Left ventricle myocardium inferior (tissue), 1 donor: ENCODE results near the gene MPV17. TPM values are rescaled to one million over a fixed set of nuclear protein-coding genes. Genes with fewer than 3 reads are reported as not detected.

ENCODE experiments used
- DNase-seq: peaks from one replicate; pipeline ENCODE4 v3.0.0-alpha.2; 2020
- H3K27ac ChIP-seq: fragments of 200-600 bp; replicated peaks from 2 replicates; pipeline ENCODE4 v1.8.0; 2021
- H3K27me3 ChIP-seq: fragments of 200-600 bp; 2 replicates; pipeline ENCODE4 v1.8.0; 2021; ENCODE audit warnings: low read depth
- H3K36me3 ChIP-seq: fragments of 200-600 bp; 2 replicates; pipeline ENCODE4 v1.8.0; 2021
- H3K4me1 ChIP-seq: fragments of 200-600 bp; 2 replicates; pipeline ENCODE4 v1.8.0; 2021
- H3K4me3 ChIP-seq: fragments of 200-600 bp; 2 replicates; pipeline ENCODE4 v1.8.0; 2021; ENCODE audit warnings: mild to moderate bottlenecking, moderate library complexity
- H3K9me3 ChIP-seq: fragments of 200-600 bp; replicated peaks from 2 replicates; pipeline ENCODE4 v1.8.0; 2021
- intact Hi-C: fragments of 100-400 bp; cut with micrococcal nuclease; formaldehyde crosslinking; loops from one replicate; pipeline ENCODE4 v1.11.0; 2022
- total RNA-seq: library from RNA; stranded (reverse); fragmentation: NEBNext Ultra II Directional; extraction: Animal tissue kit (Norgen Biotek cat#: 25700); gene quantifications from one replicate; pipeline ENCODE4 v1.2.1, GENCODE V29; 2021
- TF ChIP-seq, protein P1 (sequence below): fragments of 200-600 bp; IDR thresholded peaks from 2 replicates; pipeline ENCODE4 v1.8.0; 2021; ENCODE audit warnings: antibody characterized with exemption, mild to moderate bottlenecking, borderline replicate concordance
- donor health status: DM: no; HTN: yes; CAD: no; lungs with severe emphysema.

Gene MPV17
- total RNA-seq, 1 donor from 2014 or later = 59.2 TPM

DNA sequence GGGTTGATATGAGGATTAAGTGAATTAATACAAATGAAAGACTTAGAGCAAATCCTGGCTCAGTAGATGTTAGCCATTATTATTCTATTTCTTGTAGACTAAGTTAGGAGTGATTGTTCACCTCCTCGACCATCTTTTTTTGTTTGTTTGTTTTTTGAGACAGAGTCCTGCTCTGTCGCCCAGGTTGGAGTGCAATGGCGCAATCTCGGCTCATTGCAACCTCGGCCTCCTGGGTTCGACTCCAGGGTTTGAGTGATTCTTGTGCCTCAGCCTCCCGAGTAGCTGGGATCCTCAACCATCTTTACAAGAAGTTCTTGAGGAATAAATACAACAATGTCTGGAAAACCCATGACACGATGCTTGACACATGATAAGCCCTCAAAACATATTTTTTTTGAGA is 28.0 kb downstream of the MPV17 start:
- Histone ChIP-seq H3K4me1 (peaks cover 92% of the 10 kb centered on the region), H3K27me3 (no peaks in the 10 kb centered on the region), H3K4me3 (no peak overlapping the region), H3K9me3 (no peaks in the 10 kb centered on the region), H3K27ac (no peak overlapping the region), H3K36me3 (peaks cover 14% of the 10 kb centered on the region)
- TF ChIP-seq, protein P1, sequence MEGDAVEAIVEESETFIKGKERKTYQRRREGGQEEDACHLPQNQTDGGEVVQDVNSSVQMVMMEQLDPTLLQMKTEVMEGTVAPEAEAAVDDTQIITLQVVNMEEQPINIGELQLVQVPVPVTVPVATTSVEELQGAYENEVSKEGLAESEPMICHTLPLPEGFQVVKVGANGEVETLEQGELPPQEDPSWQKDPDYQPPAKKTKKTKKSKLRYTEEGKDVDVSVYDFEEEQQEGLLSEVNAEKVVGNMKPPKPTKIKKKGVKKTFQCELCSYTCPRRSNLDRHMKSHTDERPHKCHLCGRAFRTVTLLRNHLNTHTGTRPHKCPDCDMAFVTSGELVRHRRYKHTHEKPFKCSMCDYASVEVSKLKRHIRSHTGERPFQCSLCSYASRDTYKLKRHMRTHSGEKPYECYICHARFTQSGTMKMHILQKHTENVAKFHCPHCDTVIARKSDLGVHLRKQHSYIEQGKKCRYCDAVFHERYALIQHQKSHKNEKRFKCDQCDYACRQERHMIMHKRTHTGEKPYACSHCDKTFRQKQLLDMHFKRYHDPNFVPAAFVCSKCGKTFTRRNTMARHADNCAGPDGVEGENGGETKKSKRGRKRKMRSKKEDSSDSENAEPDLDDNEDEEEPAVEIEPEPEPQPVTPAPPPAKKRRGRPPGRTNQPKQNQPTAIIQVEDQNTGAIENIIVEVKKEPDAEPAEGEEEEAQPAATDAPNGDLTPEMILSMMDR = no peak
- intact Hi-C loops = loop anchor here (10.0 kb wide), 1 partner anchor 200 kb away; no protein-coding TSS in a partner anchor
- no peak for DNase-seq

GRCh38 chr2:27291865-27292264 is 31.0 kb downstream of the MPV17 start:
- no peaks in the 10 kb centered on the region for H3K36me3 ChIP-seq
- peak overlapping the region; percentile 74 for H3K4me3 ChIP-seq
- peaks cover 6% of the 10 kb centered on the region for H3K27me3 ChIP-seq
- H3K4me1 ChIP-seq = peaks cover 97% of the 10 kb centered on the region
- TF ChIP-seq, protein P1 = peak; percentile 12
- no peaks in the 10 kb centered on the region for H3K9me3 ChIP-seq
- H3K27ac ChIP-seq = peak overlapping the region; percentile 78
- DNase-seq = no peak
- intact Hi-C loops = loop anchor here (10.0 kb wide), 1 partner anchor 197 kb away; no protein-coding TSS in a partner anchor

- Histone ChIP-seq H3K27ac (peak overlapping the region; percentile 78), H3K27me3 (peaks cover 6% of the 10 kb centered on the region), H3K9me3 (no peaks in the 10 kb centered on the region), H3K4me1 (peaks cover 92% of the 10 kb centered on the region), H3K4me3 (peak overlapping the region; percentile 74), H3K36me3 (no peaks in the 10 kb centered on the region)
- TF ChIP-seq, protein P1 = no peak
- DNase-seq = no peak
- intact Hi-C loops = loop anchor here (10.0 kb wide), 1 partner anchor 196 kb away; no protein-coding TSS in a partner anchor
These were observed 32.3 kb downstream of the MPV17 start for GRCh38 chr2:27290549-27290948.

GRCh38 chr2:27288610-27289009 is 34.3 kb downstream of the MPV17 start:
- peaks cover 74% of the 10 kb centered on the region for H3K4me1 ChIP-seq

GRCh38 chr2:27285481-27285880 is 37.4 kb downstream of the MPV17 start:
- peaks cover 30% of the 10 kb centered on the region for H3K27me3 ChIP-seq
- H3K27ac ChIP-seq = no peak overlapping the region
- intact Hi-C loops = no loop called here
- DNase-seq = no peak
- H3K36me3 ChIP-seq = no peaks in the 10 kb centered on the region
- H3K9me3 ChIP-seq = no peaks in the 10 kb centered on the region
- TF ChIP-seq, protein P1 = no peak
- peaks cover 56% of the 10 kb centered on the region for H3K4me1 ChIP-seq
- peak overlapping the region; percentile 74 for H3K4me3 ChIP-seq

More at GRCh38 chr2:27288610-27289009, 34.3 kb downstream of the MPV17 start:
- Histone ChIP-seq H3K36me3 (no peaks in the 10 kb centered on the region), H3K27me3 (peaks cover 11% of the 10 kb centered on the region), H3K4me3 (peak overlapping the region; percentile 74), H3K9me3 (no peaks in the 10 kb centered on the region), H3K27ac (peak overlapping the region; percentile 78)
- DNase-seq = no peak
- TF ChIP-seq, protein P1 = no peak
- intact Hi-C loops = no loop called here

- no peaks in the 10 kb centered on the region for H3K36me3 ChIP-seq
- peaks cover 56% of the 10 kb centered on the region for H3K4me1 ChIP-seq
- TF ChIP-seq, protein P1 = no peak
- H3K27me3 ChIP-seq = peaks cover 32% of the 10 kb centered on the region
- intact Hi-C loops = no loop called here
- H3K27ac ChIP-seq = peak overlapping the region; percentile 93
- H3K4me3 ChIP-seq = peak overlapping the region; percentile 74
- no peak for DNase-seq
- H3K9me3 ChIP-seq = no peaks in the 10 kb centered on the region
These were observed 37.9 kb downstream of the MPV17 start for GRCh38 chr2:27284996-27285395.
